ENCODE results near the gene DEXI.

Gene DEXI

DNA sequence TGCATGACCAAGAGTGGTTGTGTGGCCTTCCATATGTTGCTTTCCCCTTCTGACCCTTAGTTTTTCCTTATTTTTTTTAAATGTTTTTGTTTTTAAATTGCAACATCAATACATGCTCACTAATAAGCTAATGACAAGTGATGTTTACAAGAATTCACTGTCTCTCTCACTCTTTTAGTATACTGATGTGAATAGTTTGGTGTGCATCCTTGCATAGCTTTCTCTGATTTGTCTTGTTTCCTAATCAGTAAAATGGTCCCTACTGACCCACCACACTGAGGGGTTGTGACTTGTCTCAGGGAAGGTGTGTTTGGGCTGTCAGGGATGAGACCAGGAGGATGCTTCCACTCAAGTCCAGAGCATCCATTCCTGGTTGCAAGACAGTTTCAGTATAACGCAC is 39.3 kb downstream of the DEXI start:
- no peak for DNase-seq (ENCODE audit: low spot score)
- in situ Hi-C loops (cut with MboI; ENCODE audit: low sequenced_read_pairs, unreplicated experiment) = no loop called here

DNA sequence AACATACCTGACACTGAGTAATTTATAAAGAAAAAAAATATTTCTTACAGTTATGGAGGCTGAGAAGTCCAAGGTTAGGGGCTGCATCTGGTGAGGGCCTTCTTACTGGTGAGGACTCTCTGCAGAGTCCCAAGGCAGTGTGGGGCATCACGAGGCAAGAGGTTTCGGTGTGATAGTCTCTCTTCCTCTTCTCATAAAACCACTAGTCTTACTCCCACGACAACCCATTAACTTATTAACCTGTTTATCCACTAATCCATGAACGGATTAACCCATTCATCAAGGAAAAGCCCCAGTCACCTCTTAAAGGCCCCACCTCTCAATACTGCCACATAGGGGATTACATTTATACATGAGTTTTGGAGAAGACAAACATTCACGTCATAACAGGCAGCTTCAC is 45.1 kb downstream of the DEXI start:
- TF ChIP-seq, protein P1, sequence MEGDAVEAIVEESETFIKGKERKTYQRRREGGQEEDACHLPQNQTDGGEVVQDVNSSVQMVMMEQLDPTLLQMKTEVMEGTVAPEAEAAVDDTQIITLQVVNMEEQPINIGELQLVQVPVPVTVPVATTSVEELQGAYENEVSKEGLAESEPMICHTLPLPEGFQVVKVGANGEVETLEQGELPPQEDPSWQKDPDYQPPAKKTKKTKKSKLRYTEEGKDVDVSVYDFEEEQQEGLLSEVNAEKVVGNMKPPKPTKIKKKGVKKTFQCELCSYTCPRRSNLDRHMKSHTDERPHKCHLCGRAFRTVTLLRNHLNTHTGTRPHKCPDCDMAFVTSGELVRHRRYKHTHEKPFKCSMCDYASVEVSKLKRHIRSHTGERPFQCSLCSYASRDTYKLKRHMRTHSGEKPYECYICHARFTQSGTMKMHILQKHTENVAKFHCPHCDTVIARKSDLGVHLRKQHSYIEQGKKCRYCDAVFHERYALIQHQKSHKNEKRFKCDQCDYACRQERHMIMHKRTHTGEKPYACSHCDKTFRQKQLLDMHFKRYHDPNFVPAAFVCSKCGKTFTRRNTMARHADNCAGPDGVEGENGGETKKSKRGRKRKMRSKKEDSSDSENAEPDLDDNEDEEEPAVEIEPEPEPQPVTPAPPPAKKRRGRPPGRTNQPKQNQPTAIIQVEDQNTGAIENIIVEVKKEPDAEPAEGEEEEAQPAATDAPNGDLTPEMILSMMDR (IDR thresholded peaks at IDR 0.05; ENCODE audit: borderline replicate concordance, control extremely low read depth, extremely low read depth, insufficient read depth, missing control alignments) = no peak
- DNase-seq (ENCODE audit: low spot score) = no peak
- in situ Hi-C loops (cut with MboI; ENCODE audit: low sequenced_read_pairs, unreplicated experiment) = no loop called here

More for the DNA sequence above, 39.3 kb downstream of the DEXI start:
- TF ChIP-seq, protein P1 (IDR thresholded peaks at IDR 0.05; ENCODE audit: borderline replicate concordance, control extremely low read depth, extremely low read depth, insufficient read depth, missing control alignments) = no peak

DNA sequence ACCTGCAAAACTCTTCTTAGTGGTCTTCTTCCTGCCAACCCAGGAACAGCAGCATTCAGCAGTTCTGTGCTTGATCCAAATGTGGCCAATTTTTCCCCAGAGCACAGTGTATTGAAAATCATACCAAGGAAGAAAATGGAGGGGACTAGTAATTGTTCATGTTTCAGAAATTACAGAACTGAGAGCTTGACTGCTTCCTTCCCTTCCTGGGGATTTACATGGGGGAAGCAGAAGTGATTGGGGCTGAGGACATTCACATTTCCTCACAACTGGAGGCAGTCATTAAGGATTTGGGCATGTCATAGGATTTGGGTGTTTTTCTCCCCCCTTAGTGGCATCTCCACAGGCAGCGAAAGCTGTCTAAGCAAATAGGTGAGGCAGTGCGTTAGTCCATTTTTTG is 45.5 kb downstream of the DEXI start:
- in situ Hi-C loops (cut with MboI; ENCODE audit: low sequenced_read_pairs, unreplicated experiment) = no loop called here
- TF ChIP-seq, protein P1 (IDR thresholded peaks at IDR 0.05; ENCODE audit: borderline replicate concordance, control extremely low read depth, extremely low read depth, insufficient read depth, missing control alignments) = no peak
- DNase-seq (ENCODE audit: low spot score) = no peak

DNA sequence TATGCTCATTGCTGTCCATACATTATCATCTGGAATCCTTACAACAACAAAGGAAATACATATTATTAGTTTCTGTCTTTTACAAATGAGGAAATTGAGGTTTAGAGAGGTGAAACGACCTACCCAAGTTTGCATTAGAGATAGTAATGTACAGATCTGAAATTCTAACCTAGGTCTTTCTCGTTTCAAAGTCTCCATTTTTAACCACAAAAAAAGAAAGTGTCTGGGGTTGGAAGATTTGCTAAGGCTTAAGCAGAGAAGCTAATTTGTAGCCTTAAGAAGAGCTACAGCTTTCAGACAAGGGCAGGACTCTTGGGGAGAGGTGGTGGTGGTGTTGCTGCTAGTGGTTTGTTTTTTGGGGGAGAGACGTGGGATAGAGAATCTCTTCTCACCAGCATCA is 46.1 kb downstream of the DEXI start:
- DNase-seq (ENCODE audit: low spot score) = no peak
- in situ Hi-C loops (cut with MboI; ENCODE audit: low sequenced_read_pairs, unreplicated experiment) = no loop called here
- TF ChIP-seq, protein P1 (IDR thresholded peaks at IDR 0.05; ENCODE audit: borderline replicate concordance, control extremely low read depth, extremely low read depth, insufficient read depth, missing control alignments) = no peak

DNA sequence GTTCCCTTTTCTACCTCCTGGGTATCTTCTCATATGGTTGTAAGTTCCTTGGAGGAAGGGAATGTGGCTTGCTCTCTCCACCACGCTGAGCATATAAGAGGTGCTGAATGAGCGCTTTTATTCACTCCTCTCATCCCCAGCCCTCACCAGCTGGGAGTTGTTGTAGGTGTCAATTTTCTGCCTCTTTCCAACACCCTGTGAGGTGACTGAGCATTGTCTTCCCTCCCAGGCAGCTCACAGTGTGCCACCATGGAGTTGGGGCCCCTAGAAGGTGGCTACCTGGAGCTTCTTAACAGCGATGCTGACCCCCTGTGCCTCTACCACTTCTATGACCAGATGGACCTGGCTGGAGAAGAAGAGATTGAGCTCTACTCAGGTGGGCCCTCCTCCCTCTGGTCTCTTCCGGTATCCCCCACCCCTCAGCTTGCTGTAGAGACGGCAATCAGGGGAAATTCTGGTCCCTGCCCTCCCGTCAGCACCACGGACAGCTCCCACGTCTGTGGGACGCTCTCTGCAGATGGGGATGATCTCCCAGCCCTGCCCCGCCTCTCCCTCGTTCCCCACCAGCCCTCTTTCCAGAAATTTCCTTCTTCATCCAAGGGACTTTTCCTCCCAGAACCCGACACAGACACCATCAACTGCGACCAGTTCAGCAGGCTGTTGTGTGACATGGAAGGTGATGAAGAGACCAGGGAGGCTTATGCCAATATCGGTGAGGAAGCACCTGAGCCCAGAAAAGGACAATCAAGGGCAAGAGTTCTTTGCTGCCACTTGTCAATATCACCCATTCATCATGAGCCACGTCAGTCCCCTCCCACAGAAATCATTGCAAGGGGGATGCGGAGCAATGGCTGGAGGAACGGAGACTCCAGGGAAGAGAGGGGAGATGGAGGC is 47.0 kb downstream of the DEXI start:
- DNase-seq (ENCODE audit: low spot score) = no peak
- TF ChIP-seq, protein P1 (IDR thresholded peaks at IDR 0.05; ENCODE audit: borderline replicate concordance, control extremely low read depth, extremely low read depth, insufficient read depth, missing control alignments) = no peak
- in situ Hi-C loops (cut with MboI; ENCODE audit: low sequenced_read_pairs, unreplicated experiment) = no loop called here

DNA sequence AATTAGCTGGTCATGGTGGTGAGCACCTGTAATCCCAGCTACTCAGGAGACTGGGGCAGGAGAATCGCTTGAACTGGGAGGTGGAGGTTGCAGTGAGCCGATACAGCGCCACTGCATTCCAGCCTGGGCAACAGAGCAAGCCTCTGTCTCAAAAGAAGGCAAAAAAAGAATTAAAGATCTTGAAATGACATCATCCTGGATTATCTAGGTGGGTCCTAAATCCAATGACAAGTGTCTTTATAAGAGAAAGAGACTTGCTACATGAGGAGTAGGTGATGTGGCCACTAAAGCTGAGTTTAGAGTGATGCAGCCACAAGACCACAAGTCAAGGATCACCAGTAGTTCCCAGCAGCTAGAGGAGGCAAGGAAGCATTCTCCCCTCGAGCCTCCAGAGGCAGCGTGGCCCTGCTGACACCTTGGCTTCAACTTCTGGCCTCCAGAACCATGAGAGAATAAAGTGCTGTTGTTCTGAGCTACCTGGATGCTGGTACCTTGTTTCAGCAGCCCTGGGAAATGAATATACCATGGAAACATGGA is 49.4 kb downstream of the DEXI start:
- TF ChIP-seq, protein P1 (IDR thresholded peaks at IDR 0.05; ENCODE audit: borderline replicate concordance, control extremely low read depth, extremely low read depth, insufficient read depth, missing control alignments) = no peak
- in situ Hi-C loops (cut with MboI; ENCODE audit: low sequenced_read_pairs, unreplicated experiment) = no loop called here
- DNase-seq (ENCODE audit: low spot score) = no peak
